Trophoblast cell (in vitro differentiated cells and primary cell): ENCODE measurements around the gene SYNPR.
"Not testable (repeated sequence)": the region's sequence is repeated elsewhere in the genome, so short reads cannot be mapped to it uniquely, and the experiment has no call there.

Experiments
- DNase-seq, 2 donors: peaks; one replicate each; pipeline ENCODE4 v3.0.0-alpha.2; 2016
- H2AFZ ChIP-seq: 2 replicates; pipeline ENCODE4 v1.6.1; 2013; ENCODE audit warnings: low read length, moderate library complexity, mild to moderate bottlenecking; ENCODE audit not compliant: insufficient read depth, poor library complexity
- H2AK5ac ChIP-seq: 2 replicates; pipeline ENCODE4 v1.6.1; 2013; ENCODE audit warnings: mild to moderate bottlenecking, low read length
- H2BK120ac ChIP-seq: 2 replicates; pipeline ENCODE4 v1.6.1; 2013; ENCODE audit warnings: low read length, mild to moderate bottlenecking, moderate library complexity; ENCODE audit not compliant: insufficient read depth, poor library complexity
- H2BK12ac ChIP-seq: 2 replicates; pipeline ENCODE4 v1.6.1; 2013; ENCODE audit warnings: mild to moderate bottlenecking, low read length, moderate library complexity
- H2BK5ac ChIP-seq: 2 replicates; pipeline ENCODE4 v1.6.1; 2013; ENCODE audit warnings: low read length, low read depth, moderate library complexity, mild to moderate bottlenecking; ENCODE audit not compliant: poor library complexity
- H3K14ac ChIP-seq: 2 replicates; pipeline ENCODE4 v1.6.1; 2013; ENCODE audit warnings: mild to moderate bottlenecking, low read length
- H3K18ac ChIP-seq: 2 replicates; pipeline ENCODE4 v1.6.1; 2013; ENCODE audit warnings: mild to moderate bottlenecking, low read length
- H3K23ac ChIP-seq: 2 replicates; pipeline ENCODE4 v1.6.1; 2013; ENCODE audit warnings: low read length
- H3K27ac ChIP-seq: 2 replicates; pipeline ENCODE4 v1.5.1; 2013; ENCODE audit warnings: low read depth, mild to moderate bottlenecking, inconsistent platforms, low read length, moderate library complexity
- H3K27me3 ChIP-seq: 2 replicates; pipeline ENCODE4 v1.6.1; 2013; ENCODE audit warnings: inconsistent platforms, mild to moderate bottlenecking, low read length, moderate library complexity; ENCODE audit not compliant: insufficient read depth
- H3K36me3 ChIP-seq, 2 experiments: 1 replicate in 1 of 2; 2 replicates in 1 of 2; pipeline ENCODE4 v1.6.1; 2013; ENCODE audit warnings: low read length in 2 of 2, mild to moderate bottlenecking in 2 of 2, moderate library complexity in 1 of 2; ENCODE audit not compliant: insufficient read depth in 2 of 2, control insufficient read depth in 1 of 2
- H3K4ac ChIP-seq: 2 replicates; pipeline ENCODE4 v1.6.1; 2013; ENCODE audit warnings: low read depth, mild to moderate bottlenecking, low read length, moderate library complexity
- H3K4me1 ChIP-seq, 2 experiments: 1 replicate in 1 of 2; 2 replicates in 1 of 2; pipeline ENCODE4 v1.6.1; 2013; ENCODE audit warnings: low read length in 2 of 2, mild to moderate bottlenecking in 2 of 2, moderate library complexity in 1 of 2; ENCODE audit not compliant: insufficient read depth in 2 of 2, control insufficient read depth in 1 of 2
- H3K4me2 ChIP-seq: 2 replicates; pipeline ENCODE4 v1.6.1; 2013; ENCODE audit warnings: inconsistent platforms, mild to moderate bottlenecking, low read length, moderate library complexity
- H3K4me3 ChIP-seq: 2 replicates; pipeline ENCODE4 v1.5.1; 2013; ENCODE audit warnings: mild to moderate bottlenecking, low read depth, low read length, inconsistent platforms
- H3K79me1 ChIP-seq: one replicate; pipeline ENCODE4 v1.6.1; 2013; ENCODE audit warnings: low read length
- H3K79me2 ChIP-seq: 2 replicates; pipeline ENCODE4 v1.6.1; 2013; ENCODE audit warnings: low read length, mild to moderate bottlenecking; ENCODE audit not compliant: control insufficient read depth, insufficient read depth, poor library complexity
- H3K9ac ChIP-seq: 2 replicates; pipeline ENCODE4 v1.6.1; 2013; ENCODE audit warnings: mild to moderate bottlenecking, low read length
- H3K9me3 ChIP-seq: 2 replicates; pipeline ENCODE4 v1.6.1; 2013; ENCODE audit warnings: low read depth, mild to moderate bottlenecking, control low read depth, inconsistent platforms, low read length; ENCODE audit not compliant: insufficient read depth
- H4K12ac ChIP-seq: 2 replicates; pipeline ENCODE4 v1.6.1; 2013; ENCODE audit warnings: low read depth, mild to moderate bottlenecking, low read length, moderate library complexity
- H4K8ac ChIP-seq: 2 replicates; pipeline ENCODE4 v1.6.1; 2013; ENCODE audit warnings: low read depth, mild to moderate bottlenecking, low read length, moderate library complexity
- H4K91ac ChIP-seq: one replicate; pipeline ENCODE4 v1.6.1; 2013; ENCODE audit warnings: low read depth, mild to moderate bottlenecking, low read length, moderate library complexity
- WGBS: extraction: QIAGEN DNeasy Blood & Tissue Kit; methylation state at CpG from one replicate; pipeline ENCODE4 v1.1.7; 2013; ENCODE audit warnings: missing lambda C conversion rate; ENCODE audit not compliant: insufficient read length, insufficient coverage; ENCODE audit errors: extremely low coverage; 5-methylcytosine and 5-hydroxymethylcytosine counted together

The SYNPR gene

DNA sequence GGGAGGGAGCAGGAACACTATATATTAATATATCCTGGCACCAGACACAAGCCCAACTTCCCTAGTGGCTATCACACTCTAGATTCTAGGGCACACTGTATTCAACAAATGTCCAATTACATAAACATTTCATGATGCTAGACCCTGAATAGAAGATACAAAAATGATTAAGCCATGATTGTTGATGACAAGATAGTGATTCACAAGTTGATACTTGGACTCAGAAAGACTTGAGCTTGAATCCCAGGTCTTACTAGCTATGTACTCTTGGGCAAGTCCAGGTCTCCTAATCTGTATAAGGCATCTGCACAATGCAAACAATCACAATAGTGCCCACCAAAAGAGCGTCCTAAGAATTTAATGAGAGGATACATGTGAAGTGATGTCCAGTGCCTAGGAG lies 364.4 kb downstream of the SYNPR start:
- Histone ChIP-seq H2BK120ac (no peak overlapping the region), H3K4me1 (no peaks in the 10 kb centered on the region), H3K4me2 (no peak overlapping the region), H3K27ac (no peak overlapping the region), H3K79me2 (no peaks in the 10 kb centered on the region), H3K18ac (no peak overlapping the region), H3K23ac (no peak overlapping the region), H3K4me3 (no peak overlapping the region), H3K4ac (no peak overlapping the region), H2AFZ (no peak overlapping the region), H4K91ac (no peak overlapping the region), H2AK5ac (no peak overlapping the region), H4K12ac (no peak overlapping the region), H4K8ac (no peak overlapping the region), H3K79me1 (no peaks in the 10 kb centered on the region), H3K9me3 (no peaks in the 10 kb centered on the region), H2BK5ac (no peak overlapping the region), H3K27me3 (no peaks in the 10 kb centered on the region), H3K36me3 (no peaks in the 10 kb centered on the region), H3K9ac (no peak overlapping the region), H3K14ac (no peak overlapping the region), H2BK12ac (no peak overlapping the region)
- no CpG with 5 or more reads among the region's 1 CpG for WGBS
- no peak for DNase-seq

DNA sequence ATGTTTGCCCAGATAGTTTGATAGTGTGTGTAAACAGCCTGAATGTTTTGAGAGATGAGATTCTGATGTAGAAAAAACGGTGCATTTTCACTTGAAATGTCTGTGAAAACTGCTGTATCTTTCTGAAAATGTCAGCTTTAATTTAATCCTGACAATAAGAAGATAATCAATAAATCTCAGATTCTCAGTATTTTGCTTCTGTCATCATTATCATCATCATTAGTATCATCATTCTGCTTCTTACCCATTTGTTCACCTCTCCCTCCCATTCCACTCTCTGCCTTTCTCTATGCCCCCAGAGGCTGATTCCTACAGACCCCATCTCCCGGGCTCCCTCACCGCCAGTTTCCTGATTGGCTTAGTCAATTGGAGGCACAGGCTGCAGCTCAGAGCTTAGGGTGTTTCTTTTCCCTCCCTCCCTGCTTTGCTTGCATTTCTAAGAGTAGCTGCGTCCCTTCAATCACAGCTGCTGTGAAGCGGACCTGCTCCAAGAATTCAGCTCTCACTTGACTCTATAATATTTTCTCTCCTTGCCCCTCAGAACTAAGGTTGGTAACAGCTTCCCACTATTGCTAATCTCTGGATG lies 366.2 kb downstream of the SYNPR start:
- WGBS = no CpG with 5 or more reads among the region's 5 CpGs
- H3K4me2 ChIP-seq = no peak overlapping the region
- H2BK120ac ChIP-seq = no peak overlapping the region
- H4K12ac ChIP-seq = no peak overlapping the region
- H3K23ac ChIP-seq = no peak overlapping the region
- H3K4ac ChIP-seq = no peak overlapping the region
- H3K36me3 ChIP-seq = no peaks in the 10 kb centered on the region
- H2AK5ac ChIP-seq = no peak overlapping the region
- H3K79me1 ChIP-seq = no peaks in the 10 kb centered on the region
- H3K4me1 ChIP-seq = no peaks in the 10 kb centered on the region
- H3K9ac ChIP-seq = no peak overlapping the region
- no peak overlapping the region for H4K91ac ChIP-seq
- H3K4me3 ChIP-seq = no peak overlapping the region
- no peak overlapping the region for H4K8ac ChIP-seq
- no peak overlapping the region for H3K14ac ChIP-seq
- no peak overlapping the region for H2AFZ ChIP-seq
- no peaks in the 10 kb centered on the region for H3K9me3 ChIP-seq
- no peak overlapping the region for H2BK12ac ChIP-seq
- H3K79me2 ChIP-seq = no peaks in the 10 kb centered on the region
- no peak overlapping the region for H3K27ac ChIP-seq
- no peak overlapping the region for H2BK5ac ChIP-seq
- no peaks in the 10 kb centered on the region for H3K27me3 ChIP-seq
- no peak for DNase-seq
- H3K18ac ChIP-seq = no peak overlapping the region

- H3K9me3 ChIP-seq, H4K8ac ChIP-seq, H3K9ac ChIP-seq, H3K4ac ChIP-seq, H3K27me3 ChIP-seq, H3K14ac ChIP-seq, H3K79me2 ChIP-seq, H2BK5ac ChIP-seq, H2AK5ac ChIP-seq, H4K12ac ChIP-seq, H3K18ac ChIP-seq, H2BK120ac ChIP-seq, H3K4me1 ChIP-seq, H3K36me3 ChIP-seq, H2BK12ac ChIP-seq, H3K79me1 ChIP-seq, H4K91ac ChIP-seq, H3K27ac ChIP-seq, H3K23ac ChIP-seq, H2AFZ ChIP-seq: not testable (repeated sequence)
- Histone ChIP-seq H3K4me2 (peak overlapping the region; percentile 52), H3K4me3 (peak overlapping the region; percentile 38)
- peak in 1 of 2 donors; percentile 33 for DNase-seq
- no CpG with 5 or more reads among the region's 25 CpGs for WGBS
These were observed 367.0 kb downstream of the SYNPR start for GRCh38 chr3:63644928-63645781.

- Histone ChIP-seq H2BK12ac (no peak within 1 kb of the TSS), H3K27me3 (no peaks in the 10 kb centered on the region), H3K4me2 (no peak within 1 kb of the TSS), H3K9me3 (no peaks in the 10 kb centered on the region), H4K12ac (no peak within 1 kb of the TSS), H4K8ac (no peak within 1 kb of the TSS), H3K79me1 (no peaks in the 10 kb centered on the region), H4K91ac (no peak within 1 kb of the TSS), H2AK5ac (no peak within 1 kb of the TSS), H3K18ac (no peak within 1 kb of the TSS), H2AFZ (no peak within 1 kb of the TSS), H3K79me2 (no peaks in the 10 kb centered on the region), H3K9ac (no peak within 1 kb of the TSS), H3K4me3 (no peak within 1 kb of the TSS), H2BK120ac (no peak within 1 kb of the TSS), H3K36me3 (no peaks in the 10 kb centered on the region), H2BK5ac (no peak within 1 kb of the TSS), H3K27ac (no peak within 1 kb of the TSS), H3K4me1 (no peaks in the 10 kb centered on the region), H3K14ac (no peak within 1 kb of the TSS), H3K4ac (no peak within 1 kb of the TSS), H3K23ac (no peak within 1 kb of the TSS)
- peak; percentile 54 to 68 for DNase-seq
- no CpG with 5 or more reads among the region's 5 CpGs for WGBS
These were observed 374.1 kb downstream of the SYNPR start, which contains the start of gene SNTN for GRCh38 chr3:63652066-63652725. TSS of gene SNTN (plus strand) at chr3:63652675. CDS start at chr3:63652688, 13 bp downstream.
